GM21723 (cell line): ENCODE measurements around the gene RPS6KB2.
"Not testable (repeated sequence)": the region's sequence is repeated elsewhere in the genome, so short reads cannot be mapped to it uniquely, and the experiment has no call there.

Source experiments
- ATAC-seq: cut with Tn5 transposase; IDR thresholded peaks from one replicate; pipeline ENCODE4 v1.9.1; 2021; ENCODE audit warnings: mild to moderate bottlenecking, moderate library complexity; ENCODE audit not compliant: unreplicated experiment

The RPS6KB2 gene

DNA sequence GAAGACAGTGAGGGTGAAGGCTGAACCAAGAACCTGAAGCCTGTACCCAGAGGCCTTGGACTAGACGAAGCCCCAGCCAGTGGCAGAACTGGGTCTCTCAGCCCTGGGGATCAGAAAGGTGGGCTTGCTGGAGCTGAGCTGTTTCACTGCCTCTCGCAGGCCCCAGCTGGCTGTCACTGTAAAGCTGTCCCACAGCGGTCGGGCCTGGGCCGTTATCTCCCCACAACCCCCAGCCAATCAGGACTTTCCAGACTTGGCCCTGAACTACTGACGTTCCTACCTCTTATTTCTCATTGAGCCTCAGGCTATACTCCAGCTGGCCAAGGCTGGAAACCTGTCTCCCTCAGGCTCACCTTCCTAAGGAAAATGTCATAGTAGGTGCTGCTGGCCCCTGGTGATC, 30.8 kb upstream of the RPS6KB2 start:
- ATAC-seq: no peak

DNA sequence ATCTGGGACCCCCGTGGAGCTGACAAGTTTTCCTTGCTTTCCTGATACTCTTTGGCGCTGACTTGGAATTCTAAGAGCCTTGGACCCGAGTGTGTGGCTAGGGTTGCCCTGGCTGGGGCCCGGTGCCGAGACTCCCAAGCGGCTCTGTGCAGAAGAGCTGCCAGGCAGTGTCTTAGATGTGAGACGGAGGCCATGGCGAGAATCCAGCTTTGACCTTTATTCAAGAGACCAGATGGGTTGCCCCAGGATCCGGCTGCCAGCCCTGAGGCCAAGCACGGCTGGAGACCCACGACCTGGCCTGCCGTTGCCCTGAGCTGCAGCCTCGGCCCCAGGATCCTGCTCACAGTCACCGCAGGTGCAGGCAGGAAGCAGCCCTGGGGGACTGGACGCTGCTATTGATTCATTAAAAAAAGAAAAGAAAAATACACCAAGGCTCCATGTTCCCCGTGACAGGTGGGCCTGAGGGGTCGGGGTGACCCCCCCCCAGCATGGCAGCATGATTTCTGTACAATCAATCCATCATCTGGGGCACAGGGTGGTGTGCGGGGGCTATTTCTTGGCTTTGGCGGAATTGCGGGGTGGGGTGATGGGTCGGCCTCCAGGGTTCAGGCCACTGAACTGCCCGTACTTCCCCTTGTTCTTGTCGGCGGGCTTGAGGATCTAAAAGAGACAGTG, 30.2 kb upstream of the RPS6KB2 start:
- ATAC-seq: no peak

DNA sequence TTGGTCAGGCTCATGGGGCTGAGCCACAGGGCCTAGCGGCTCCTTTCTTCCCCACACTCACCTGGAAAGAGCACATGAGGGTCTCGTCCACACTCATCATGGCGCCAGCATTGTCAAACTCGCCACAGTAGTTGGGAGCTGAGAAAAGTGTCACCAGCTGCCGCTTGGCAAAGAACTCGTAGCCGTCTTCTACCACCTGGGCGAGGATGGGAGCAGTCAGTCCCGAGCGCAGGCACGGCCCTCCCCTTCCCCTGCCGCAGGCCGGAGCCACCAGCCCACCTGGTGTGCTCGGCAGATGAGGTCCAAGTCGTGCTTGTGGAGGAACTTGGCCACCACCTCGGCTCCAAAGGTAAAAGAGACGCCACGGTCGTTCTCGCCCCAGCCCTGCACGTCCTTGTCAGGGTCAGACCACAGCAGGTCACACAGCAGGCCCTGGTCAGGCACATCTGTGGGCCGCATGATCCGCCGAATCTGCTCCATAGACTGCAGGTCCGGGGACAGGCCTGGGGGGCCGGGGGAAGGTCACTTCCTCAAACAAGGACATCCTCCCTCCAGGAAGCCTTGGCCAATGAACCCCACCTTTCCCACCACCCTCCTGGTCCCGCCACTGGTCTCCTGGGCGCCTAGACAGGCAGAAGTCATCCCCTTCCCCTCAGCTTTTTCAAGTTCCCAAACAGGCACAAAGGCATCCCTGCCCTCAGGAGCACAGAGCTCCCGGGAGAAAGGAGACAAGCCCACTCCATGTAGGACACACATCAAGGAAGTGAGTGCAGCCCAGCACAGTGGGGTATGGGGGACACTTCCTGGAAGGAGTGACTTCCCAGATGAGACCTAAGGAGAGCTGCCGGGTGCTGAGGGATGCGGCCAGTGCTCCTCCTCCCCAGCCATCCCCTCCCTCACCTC, 29.4 kb upstream of the RPS6KB2 start:
- ATAC-seq: no peak

DNA sequence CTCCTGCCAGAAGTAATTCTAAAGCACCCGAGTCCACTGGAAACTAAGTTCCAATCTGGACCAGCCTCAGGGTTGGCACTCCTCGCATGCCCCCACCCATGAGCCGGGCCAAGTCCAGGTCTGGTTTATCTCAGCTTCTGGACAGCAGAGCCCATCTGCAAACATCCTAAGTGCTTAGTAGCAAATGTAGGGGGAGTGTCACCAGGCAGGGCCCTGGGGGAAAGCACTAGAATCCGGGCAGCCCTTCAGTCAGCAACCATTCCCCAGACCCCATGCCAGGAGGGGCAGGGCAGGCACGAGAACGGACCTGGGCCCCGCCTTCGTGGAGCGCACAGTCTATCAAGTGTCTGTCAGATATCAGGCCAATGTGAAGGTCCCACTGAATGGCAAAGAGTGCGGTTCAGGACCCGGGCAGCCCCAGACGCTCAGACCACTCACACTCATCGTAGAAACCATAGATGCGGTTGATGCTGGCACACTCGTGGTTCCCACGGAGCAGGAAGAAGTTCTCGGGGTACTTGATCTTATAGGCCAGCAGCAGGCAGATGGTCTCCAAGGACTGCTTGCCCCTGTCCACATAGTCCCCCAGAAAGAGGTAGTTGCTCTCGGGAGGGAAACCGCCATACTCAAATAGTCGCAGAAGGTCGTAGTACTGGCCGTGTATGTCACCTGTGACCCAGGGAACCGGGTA, 27.9 kb upstream of the RPS6KB2 start:
- ATAC-seq: no peak

DNA sequence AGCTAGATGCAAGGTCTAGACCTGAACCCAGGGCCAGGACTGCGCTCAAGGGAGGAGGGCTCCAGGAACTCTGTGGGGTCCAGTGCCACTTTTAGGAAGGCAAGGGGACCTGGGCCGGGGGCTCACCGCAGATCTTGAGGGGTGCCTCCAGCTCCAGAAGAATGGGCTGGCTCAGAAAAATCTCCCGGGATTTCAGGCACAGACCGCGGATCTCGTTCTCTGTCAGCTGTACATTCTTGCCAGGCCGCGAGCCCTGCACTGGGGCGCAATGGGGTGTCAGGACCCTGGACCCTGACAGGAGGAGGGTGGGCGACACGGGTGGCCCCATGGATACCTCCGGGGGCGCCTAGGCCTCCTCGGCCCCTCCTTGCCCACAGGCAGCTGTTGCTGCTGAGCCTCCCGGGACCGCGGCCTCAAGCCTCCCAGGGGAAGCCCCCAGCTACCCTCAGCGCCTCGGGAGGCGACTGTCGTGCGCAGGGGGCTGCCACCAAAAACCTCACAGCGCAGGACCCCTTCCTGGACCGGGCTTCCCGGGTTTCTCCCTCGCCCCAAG, 27.3 kb upstream of the RPS6KB2 start:
- peak; percentile 14 for ATAC-seq

DNA sequence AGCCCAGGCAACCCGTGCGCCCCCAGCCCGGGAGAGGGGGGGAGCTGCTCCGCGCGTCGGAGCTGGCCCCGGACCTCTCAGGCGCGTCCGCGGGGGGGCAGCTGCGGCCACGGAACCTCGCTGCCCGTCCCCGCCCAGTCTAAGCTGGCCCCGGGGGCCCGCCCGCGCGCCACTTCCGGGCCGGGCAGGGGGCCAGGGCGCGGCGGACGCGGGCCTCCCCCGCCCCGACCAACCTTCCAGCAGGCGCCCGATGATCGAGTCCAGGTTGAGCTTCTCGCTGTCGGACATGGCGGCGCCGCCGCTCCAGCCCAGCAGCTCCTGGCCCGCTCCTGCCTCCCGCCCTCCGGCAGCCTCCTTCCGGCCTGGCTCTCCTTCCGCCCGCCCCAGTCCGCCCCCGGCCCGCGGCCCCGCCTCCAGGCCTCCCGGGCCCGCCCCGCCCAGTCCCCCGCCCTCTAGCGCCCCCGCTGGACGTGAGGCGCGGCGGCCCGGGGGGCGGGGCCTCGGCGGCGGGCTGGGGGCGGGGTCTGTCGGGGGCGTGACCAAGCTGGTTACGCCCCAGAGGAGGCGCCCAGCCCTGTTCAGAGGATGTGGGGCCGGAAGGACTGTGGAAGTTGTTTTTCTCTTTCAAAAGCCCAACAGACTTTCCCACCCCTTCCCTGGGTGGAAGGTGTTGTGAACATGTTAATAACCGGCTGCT, 26.7 kb upstream of the RPS6KB2 start, which contains the start of gene PPP1CA:
PPP1CA (minus strand) TSS at position 364 of the 697 bp plus-strand sequence; CDS start at position 288, 76 bp downstream.
- ATAC-seq: peak; percentile 55

DNA sequence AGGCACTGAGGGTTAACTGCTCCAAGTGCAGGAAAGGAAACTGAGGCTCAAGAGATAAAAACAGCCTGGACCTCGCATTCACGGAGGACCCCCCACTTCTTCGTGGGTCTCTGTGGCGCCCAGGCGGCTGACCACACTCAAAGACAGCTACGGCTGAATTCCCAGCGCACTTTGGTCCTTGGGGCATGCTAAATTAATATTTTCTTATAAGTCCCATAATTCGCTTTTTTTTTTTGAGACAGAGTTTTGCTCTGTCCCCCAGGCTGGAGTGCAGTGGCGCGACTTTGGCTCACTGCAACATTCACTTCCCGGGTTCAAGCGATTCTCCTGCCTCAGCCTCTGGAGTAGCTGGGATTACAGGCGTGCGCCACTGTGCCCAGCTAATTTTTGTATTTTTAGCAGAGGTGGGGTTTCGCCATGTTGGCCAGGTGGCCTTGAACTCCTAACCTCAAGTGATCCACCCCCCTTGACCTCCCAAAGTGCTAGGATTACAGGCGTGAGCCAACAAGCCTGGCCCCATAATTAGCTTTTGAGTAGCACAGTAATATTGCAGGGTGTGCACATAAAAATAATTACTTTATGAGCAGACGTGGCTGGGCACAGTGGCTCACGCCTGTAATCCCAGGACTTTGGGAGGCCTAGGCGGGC, 26.0 kb upstream of the RPS6KB2 start:
- ATAC-seq: not testable (repeated sequence)

DNA sequence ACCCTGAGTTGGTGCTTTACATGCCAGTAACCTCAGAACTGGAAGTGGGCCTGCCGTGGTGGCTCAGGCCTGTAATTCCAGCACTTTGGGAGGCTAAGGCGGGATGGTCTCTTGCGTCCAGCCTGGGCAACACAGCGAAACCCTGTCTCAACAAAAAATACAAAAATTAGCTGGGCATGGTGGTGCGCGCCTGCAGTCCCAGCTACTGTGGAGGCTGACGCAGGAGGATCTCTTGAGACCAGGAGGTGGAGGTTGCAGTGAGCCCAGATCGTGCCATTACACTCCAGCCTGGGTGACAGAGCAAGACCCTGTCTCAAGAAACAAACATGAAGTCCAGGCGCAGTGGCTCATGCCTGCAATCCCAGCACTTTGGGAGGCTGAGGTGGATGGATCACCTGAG, 25.2 kb upstream of the RPS6KB2 start:
- not testable (repeated sequence) for ATAC-seq

DNA sequence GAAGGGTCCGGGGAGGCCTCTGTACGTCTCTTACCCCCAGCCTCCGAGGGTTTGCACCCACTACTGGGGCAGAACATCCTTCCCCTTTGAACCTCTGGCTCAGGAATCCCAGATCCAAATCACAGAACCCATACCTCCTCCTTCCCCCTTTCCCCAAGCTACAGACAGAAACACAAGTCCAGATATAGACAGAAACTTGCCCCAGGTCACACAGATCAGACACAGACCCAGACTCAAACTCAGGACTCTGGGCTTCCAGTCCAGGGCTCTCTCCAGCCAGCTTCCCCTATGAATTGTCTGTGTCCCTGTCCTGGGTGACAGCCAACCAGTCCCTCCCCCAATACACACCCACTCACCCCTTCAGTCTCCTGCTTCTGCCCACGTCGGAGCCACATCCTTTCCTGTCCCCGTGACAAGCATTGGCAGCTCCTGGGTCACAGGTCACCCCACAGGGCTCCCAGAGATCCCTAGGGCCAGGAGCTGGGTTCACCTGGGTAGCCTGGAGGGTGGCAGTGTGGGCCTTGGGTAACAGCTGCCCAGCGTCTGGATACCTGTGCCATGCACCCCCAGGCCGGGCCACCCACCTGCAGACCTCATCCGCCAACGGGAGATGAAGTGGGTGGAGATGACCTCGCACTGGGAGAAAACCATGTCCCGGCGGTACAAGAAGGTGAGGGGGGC, 23.6 kb upstream of the RPS6KB2 start:
- no peak for ATAC-seq

DNA sequence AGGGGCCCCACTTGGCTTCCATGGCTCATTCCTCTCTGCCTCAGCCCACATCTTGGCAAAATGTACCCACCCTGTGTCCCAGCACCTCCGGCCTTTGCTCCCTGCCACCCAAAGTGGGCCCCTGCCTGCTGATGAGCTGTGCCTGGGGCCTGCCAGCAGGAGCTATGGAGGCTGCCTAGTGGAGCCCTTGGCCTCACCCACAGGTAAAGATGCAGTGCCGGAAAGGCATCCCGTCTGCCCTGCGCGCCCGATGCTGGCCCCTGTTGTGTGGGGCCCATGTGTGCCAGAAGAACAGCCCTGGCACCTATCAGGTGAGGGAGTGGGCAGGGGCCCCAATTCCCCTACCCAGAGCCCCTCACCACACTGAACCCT, 23.1 kb upstream of the RPS6KB2 start:
- no peak for ATAC-seq

DNA sequence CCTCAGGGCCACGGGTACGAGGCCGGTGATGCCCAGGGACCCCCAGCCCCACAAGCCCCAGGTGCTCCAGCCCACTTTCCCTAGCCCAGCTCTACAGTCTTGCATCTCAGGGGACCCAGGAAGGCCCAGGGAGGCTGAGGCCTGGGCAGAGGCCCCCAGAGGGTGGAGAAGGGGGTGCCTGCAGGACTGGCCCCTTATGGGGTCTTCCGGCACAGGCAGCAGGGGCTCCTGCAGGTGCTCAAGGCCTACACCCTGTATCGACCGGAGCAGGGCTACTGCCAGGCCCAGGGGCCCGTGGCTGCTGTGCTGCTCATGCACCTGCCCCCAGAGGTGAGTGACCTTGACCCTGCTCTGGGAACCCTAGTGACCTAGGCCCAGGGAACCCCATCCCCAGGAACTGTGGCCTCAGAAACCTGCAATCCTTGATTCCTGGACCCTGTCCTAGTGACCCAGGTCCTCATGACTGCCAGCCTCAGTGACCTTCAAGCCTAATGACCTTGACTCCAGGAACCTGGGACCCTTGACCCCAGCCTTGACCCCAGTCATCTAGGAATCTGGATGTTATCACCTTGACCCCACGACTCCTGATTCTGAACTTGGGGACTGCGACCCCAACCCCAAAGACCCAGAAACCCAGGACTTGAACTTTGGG, 22.5 kb upstream of the RPS6KB2 start:
- ATAC-seq: no peak

DNA sequence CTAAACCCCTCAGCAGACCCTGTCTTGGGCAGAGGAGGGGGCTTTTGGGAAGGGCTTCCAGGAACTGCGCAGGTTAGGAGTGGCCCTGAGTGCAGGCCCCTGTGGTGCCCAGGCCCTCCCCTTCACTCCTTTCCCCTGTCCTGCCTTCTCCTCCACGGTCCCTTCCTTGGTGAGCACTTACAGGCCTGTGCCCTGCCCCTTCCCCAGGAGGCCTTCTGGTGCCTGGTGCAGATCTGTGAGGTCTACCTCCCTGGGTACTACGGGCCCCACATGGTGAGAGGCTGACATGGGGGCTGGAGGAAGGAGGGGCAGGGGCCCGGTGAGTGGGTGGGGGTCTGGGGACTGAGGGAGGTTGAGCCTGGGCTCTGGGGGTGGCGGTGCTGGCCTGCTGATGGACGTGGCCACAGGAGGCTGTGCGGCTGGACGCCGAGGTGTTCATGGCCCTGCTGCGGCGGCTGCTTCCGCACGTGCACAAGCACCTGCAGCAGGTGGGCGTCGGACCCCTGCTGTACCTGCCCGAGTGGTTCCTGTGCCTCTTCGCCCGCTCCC, 21.8 kb upstream of the RPS6KB2 start:
- ATAC-seq: no peak

DNA sequence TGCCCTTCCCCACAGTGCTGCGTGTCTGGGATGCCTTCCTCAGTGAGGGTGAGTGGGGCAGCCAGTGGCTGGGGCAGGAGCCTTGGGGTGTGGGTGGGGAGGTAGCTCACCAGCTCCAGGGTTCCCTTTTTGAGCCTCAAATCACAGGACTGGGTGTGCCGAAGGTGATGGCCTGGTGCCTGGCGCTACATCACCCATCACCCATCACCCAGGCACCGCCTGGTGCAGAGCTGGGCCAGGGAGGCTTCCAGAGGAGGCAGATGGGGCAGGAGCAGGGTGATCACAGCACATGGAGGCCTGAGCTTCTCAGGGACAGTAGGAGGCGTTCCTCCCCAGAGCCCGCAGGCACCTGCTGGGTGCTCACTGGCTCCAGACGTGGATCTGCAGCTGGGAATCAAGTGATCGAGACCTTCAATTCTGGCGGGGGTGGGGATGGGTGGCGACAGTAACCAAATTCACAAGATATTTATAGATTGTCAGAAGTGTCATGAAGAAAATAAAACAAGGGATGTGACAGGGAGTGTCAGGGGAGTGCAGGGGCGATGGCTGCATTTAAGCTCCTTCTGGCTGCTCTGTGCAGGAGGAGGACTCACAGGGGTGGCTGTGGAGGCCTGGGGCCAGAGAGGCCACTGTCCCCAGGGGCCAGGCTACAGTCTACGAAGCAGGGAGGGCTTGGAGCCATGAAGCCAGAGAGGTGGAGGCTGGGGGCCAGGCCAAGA, 21.2 kb upstream of the RPS6KB2 start:
- ATAC-seq: no peak

DNA sequence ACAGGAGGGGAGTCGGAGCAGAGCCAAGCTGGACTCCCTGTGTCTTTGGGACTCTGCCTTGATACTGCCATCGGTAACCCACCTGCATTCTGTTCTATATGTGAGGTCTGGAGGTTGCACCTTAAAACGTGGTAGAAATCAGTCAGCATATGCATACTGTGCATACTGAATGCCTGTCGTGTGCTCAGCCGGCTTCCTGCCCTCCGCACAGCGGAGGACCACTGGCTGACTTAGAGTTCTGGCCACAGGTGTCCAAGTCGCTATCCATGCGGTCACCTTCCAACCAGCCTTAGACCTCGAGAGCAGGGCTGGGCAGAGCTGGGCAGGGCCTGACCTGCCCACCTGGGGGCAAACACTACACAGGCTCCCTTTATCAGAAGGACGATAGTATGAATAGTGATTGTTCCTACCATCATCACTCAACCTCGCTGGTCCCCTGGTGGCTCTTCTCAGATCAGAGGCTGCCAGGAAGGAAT, 20.6 kb upstream of the RPS6KB2 start:
- no peak for ATAC-seq

DNA sequence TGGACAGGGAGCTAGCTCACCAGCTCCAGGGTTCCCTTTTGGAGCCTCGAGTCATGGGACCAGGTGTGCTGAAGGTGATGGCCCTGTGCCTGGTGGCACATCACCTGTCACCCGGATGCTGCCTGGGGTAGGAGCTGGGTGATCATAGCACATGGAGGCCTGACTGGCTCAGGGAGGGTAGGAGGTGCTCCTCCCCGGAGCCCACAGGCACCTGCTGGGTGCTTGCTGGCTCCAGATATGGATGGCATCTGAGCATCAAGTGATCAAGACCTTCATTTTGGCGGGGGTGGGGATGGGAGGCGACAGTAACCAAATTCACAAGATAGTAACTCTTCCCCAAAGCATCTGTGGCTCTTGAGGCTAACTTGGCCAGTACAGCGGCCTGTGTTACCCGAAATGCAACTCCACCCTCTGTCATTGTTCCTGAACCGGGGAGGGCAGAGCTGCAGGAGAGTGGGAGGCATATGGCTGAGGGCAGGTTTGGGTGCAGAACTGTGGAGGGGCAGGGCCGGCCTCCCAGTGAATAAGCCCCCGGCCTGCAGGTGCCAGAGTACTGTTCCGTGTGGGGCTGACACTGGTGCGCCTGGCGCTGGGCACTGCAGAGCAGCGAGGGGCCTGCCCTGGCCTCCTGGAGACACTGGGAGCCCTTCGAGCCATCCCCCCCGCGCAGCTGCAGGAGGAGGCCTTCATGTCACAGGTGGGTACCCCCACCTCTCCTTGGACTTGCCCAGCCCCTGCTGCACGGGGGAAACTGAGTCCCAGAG, 19.7 kb upstream of the RPS6KB2 start:
- ATAC-seq: no peak

DNA sequence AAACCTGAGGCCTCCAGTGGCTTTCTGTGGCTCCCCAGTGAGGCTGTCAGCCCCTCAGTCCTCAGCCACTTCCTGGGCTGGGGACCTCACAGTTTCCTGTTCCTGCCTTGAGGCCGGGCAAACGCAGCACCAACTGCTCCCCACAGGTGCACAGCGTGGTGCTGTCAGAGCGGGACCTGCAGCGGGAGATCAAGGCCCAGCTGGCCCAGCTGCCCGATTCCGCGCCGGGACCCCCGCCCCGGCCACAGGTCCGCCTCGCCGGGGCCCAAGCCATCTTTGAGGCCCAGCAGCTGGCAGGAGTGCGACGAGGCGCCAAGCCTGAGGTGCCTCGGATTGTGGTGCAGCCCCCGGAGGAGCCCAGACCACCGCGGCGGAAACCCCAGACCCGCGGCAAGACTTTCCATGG, 19.0 kb upstream of the RPS6KB2 start:
- ATAC-seq: peak; percentile 55

DNA sequence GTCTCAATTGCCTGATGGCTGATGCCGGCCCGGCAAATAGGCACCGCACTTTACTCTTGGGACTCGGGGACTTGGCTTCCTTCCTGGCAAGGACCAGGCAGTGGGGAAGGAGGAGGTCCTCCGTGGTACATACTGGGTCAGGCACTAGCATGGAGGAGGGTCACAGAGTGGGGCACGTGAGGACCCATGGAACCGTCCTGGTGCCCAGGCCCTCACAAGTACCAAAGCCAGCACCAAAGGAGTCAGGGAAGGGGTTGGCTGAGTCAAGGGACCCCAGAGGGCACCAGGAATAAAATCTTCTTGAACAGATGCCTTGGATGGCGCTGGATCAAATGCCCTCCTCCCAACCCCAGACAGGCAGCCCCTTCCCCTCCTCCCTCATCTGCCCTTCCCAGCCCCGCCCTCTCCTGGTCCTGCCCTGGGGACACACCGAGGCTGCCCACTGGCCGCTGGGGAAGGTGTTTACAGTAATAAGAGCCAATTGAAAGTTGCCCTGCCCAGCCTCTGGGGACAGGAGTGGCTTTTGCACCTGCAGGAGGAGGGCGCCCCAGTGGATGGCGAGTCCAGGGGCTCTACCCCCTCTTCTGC, 18.4 kb upstream of the RPS6KB2 start:
- ATAC-seq: no peak
